HG03558 (cell line): ENCODE data around the gene PEX1.
"Not testable (repeated sequence)": the region's sequence is repeated elsewhere in the genome, so short reads cannot be mapped to it uniquely, and the experiment has no call there.

Source experiments
- ATAC-seq: cut with Tn5 transposase; IDR thresholded peaks from one replicate; pipeline ENCODE4 v1.9.1; 2021; ENCODE audit warnings: moderate number of reproducible peaks; ENCODE audit not compliant: unreplicated experiment; ENCODE audit errors: extremely low read depth

PEX1 gene

GRCh38 chr7:92462560-92462959, 65.8 kb downstream of the PEX1 start:
- ATAC-seq = no peak

- no peak for ATAC-seq
Measured at GRCh38 chr7:92461027-92462003, 67.0 kb downstream of the PEX1 start.

GRCh38 chr7:92460510-92460909, 67.8 kb downstream of the PEX1 start:
- ATAC-seq = no peak

- ATAC-seq = no peak
Measured at GRCh38 chr7:92460109-92460508, 68.2 kb downstream of the PEX1 start.

GRCh38 chr7:92456236-92456635, 72.1 kb downstream of the PEX1 start:
- no peak for ATAC-seq

GRCh38 chr7:92451645-92452044, 76.7 kb downstream of the PEX1 start:
- no peak for ATAC-seq

GRCh38 chr7:92448205-92448747, 80.0 kb downstream of the PEX1 start:
- peak; percentile 22 for ATAC-seq

GRCh38 chr7:92447345-92448204, 80.7 kb downstream of the PEX1 start, which contains the start of gene GATAD1:
Gene GATAD1, plus strand, starts transcription at chr7:92447482. Its CDS starts 248 bp downstream, at chr7:92447730.
- ATAC-seq = peak; percentile 93

- no peak for ATAC-seq
Measured at GRCh38 chr7:92446869-92447344, 81.4 kb downstream of the PEX1 start.

- ATAC-seq = not testable (repeated sequence)
Measured at GRCh38 chr7:92442720-92443119, 85.6 kb downstream of the PEX1 start.

GRCh38 chr7:92437956-92438491, 90.3 kb downstream of the PEX1 start:
- ATAC-seq = no peak
